HL-60 (cell line): ENCODE results near the gene ANO2.

Source experiments
- CTCF ChIP-seq: IDR thresholded peaks from one replicate; pipeline ENCODE4 v1.5.1; 2011; ENCODE audit warnings: low read length, control low read depth, inconsistent platforms; ENCODE audit not compliant: insufficient read depth
- GABPA ChIP-seq: IDR thresholded peaks from 2 replicates; pipeline ENCODE4 v1.6.1; 2012; ENCODE audit warnings: low read depth
- POLR2AphosphoS5 ChIP-seq: IDR thresholded peaks from 2 replicates; pipeline ENCODE4 v1.6.1; 2012; ENCODE audit warnings: low read depth
- SPI1 ChIP-seq: IDR thresholded peaks from 2 replicates; pipeline ENCODE4 v1.6.1; 2012; ENCODE audit warnings: low read depth, mild to moderate bottlenecking, borderline replicate concordance

GRCh38 chr12:5941907-5942306, 3.2 kb downstream of the ANO2 start:
- no peak for TF ChIP-seq CTCF
- no peak for TF ChIP-seq POLR2AphosphoS5
- TF ChIP-seq GABPA = no peak
- TF ChIP-seq SPI1 = no peak
